GM19240 (cell line): ENCODE results near the gene CYGB.

Experiments
- DNase-seq: peaks from one replicate; pipeline ENCODE4 v3.0.0; 2011; ENCODE audit warnings: low spot score; ENCODE audit not compliant: insufficient read length

CYGB gene

GRCh38 chr17:76481071-76481655, 56.3 kb downstream of the CYGB start:
- peak; percentile 90 for DNase-seq

GRCh38 chr17:76480632-76481031, 56.9 kb downstream of the CYGB start:
- DNase-seq = no peak

GRCh38 chr17:76479515-76480060, 57.9 kb downstream of the CYGB start:
- no peak for DNase-seq

- no peak for DNase-seq
These were observed 58.6 kb downstream of the CYGB start for GRCh38 chr17:76478730-76479514.

- DNase-seq = no peak
These were observed 59.4 kb downstream of the CYGB start for GRCh38 chr17:76478097-76478496.

- DNase-seq = no peak
These were observed 59.9 kb downstream of the CYGB start for GRCh38 chr17:76477576-76477975.
